Heart right ventricle (tissue), 16 donors: ENCODE results near the gene PLCB3. TPM values are rescaled to one million over a fixed set of nuclear protein-coding genes. Genes with fewer than 3 reads are reported as not detected.

Source experiments
- ATAC-seq, 8 donors: fragments of 200-7000 bp; cut with Tn5 transposase; one replicate each; pipeline ENCODE4 v1.9.1; 2020; ENCODE audit warnings: mild to moderate bottlenecking in 8 of 8, moderate library complexity in 8 of 8, moderate number of reproducible peaks in 1 of 8
- DNase-seq, 2 donors: peaks; one replicate each; pipeline ENCODE4 v3.0.0-alpha.2; 2020
- H3K27ac ChIP-seq, 10 donors: fragments of 200-600 bp; sonication (generic) in 2 of 10; one replicate each; pipeline versions ENCODE4 v1.5.0 to v1.8.0; 2020 to 2022; ENCODE audit warnings: mild to moderate bottlenecking in 3 of 10
- H3K27me3 ChIP-seq, 7 donors: fragments of 200-600 bp; one replicate each; pipeline ENCODE4 v1.8.0; 2021 to 2022; ENCODE audit warnings: mild to moderate bottlenecking in 2 of 7
- H3K36me3 ChIP-seq, 9 donors: fragments of 200-600 bp; sonication (generic) in 1 of 9; one replicate each; pipeline versions ENCODE4 v1.5.0 to v1.8.0; 2020 to 2022; ENCODE audit warnings: mild to moderate bottlenecking in 2 of 9
- H3K4me1 ChIP-seq, 9 donors: fragments of 200-600 bp; sonication (generic) in 1 of 9; one replicate each; pipeline versions ENCODE4 v1.5.0 to v1.8.0; 2020 to 2022; ENCODE audit warnings: mild to moderate bottlenecking in 4 of 9
- H3K4me3 ChIP-seq, 10 donors: fragments of 200-600 bp; sonication (generic) in 2 of 10; one replicate each; pipeline versions ENCODE4 v1.5.0 to v1.8.0; 2020 to 2022; ENCODE audit warnings: mild to moderate bottlenecking in 7 of 10, moderate library complexity in 2 of 10
- H3K9me3 ChIP-seq, 11 donors: fragments of 200-600 bp in 10 of 11; sonication (generic) in 2 of 11; one replicate each; pipeline versions ENCODE4 v1.5.0 to v1.8.0; 2013 to 2022; ENCODE audit warnings: mild to moderate bottlenecking in 2 of 11, control low read depth in 1 of 11, moderate library complexity in 1 of 11
- WGBS, 2 donors: extraction: QIAGEN DNeasy Blood & Tissue Kit; methylation state at CpG; one replicate each; pipeline ENCODE4 v1.1.7; 2013; ENCODE audit warnings: inconsistent platforms in 1 of 2; 5-methylcytosine and 5-hydroxymethylcytosine counted together
- intact Hi-C, 10 donors: fragments of 100-400 bp; cut with DNase I; formaldehyde crosslinking; loops; one replicate each; pipeline versions ENCODE4 v1.11.1 to v1.14.2; 2022
- polyA plus RNA-seq, 2 donors: library from polyadenylated mRNA; stranded (reverse); fragments of 200-250 nt; gene quantifications; one replicate each; pipeline ENCODE4 v1.2.3, GENCODE V29; 2013
- total RNA-seq, 10 donors: library from RNA; stranded (reverse); fragmentation: NEBNext Ultra II Directional in 3 of 10; extraction: Animal tissue kit (Norgen Biotek cat#: 25700) in 3 of 10; gene quantifications; one replicate each; pipeline versions ENCODE4 v1.2.1 to v1.2.4, GENCODE V29; 2021 to 2023
- TF ChIP-seq, protein P1 (sequence below), 9 donors: fragments of 200-600 bp; sonication (generic) in 2 of 9; IDR thresholded peaks; one replicate each; pipeline versions ENCODE4 v1.5.0 to v1.8.0; 2021 to 2022; ENCODE audit warnings: antibody characterized with exemption in 9 of 9, mild to moderate bottlenecking in 5 of 9, moderate library complexity in 1 of 9
- donor health status: Arrhythmogenic right ventricular cardiomyopathy.
- donor health status: ischemic (EF 13 %, LVEDD 7.1; RV severe dilation, severe dysfunction).
- donor health status: healthy with polysubstance abuse.
- donor health status: DM: no; HTN: yes; CAD: no.
- donor health status: DM: no; HTN: no; CAD: no.
- donor health status: ischemic (EF 25% LVEDD 6.9; RV normal size, moderate dysfunction).
- donor health status: ischemic (EF 25% LVEDD 5.7; RV mildly dilated, moderate dysfunction).
- donor health status: healthy.
- donor health status: DM: yes; HTN: yes; CAD: no.
- donor health status: Ischemic cardiomyopathy.
- donor health status: ischemic (EF 35%, LVEDD 5.7; RV mildly dilated, moderate dysfunction).
- donor health status: nonischemic (EF 11% LVEDD 7.7; RV severe dilation, severe dysfunction).
- donor health status: DM: yes; HTN: yes; CAD: no.
- donor health status: PGD.
- donor health status: ischemic (EF 29% LVEDD 5.4; RV normal size, mild dysfunction).
- donor health status: nonischemic (EF 23%, LVEDD 6.1; RV moderate dilation, normal function).

Gene PLCB3
- total and polyA plus RNA-seq, 12 donors: 5.8 to 13.3 (median 8.9) TPM

DNA sequence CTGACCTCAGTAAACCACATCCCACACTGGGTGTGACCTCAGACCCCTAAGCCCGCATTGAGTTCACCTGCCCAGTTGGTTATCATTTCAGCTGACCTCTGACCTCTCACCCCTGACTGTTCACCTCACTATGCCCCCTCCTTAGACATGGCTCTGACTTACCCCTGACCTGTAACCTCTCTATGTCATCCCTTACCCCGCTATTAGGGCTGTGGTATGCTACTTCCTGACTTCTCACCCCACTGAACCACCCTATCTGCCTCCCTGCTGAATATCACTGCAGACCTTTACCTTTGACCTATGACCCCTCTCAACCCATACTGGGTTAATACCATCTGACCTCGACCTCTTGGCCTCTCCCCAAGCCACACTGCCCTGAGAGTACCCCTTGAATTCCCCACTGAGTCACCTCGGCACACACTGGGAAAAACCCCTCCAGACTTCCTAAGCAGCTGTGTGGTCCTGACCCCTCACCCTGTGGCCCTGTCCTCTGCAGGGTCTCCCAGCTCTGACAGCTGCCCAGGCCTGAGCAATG, 8.3 kb downstream of the PLCB3 start:
- ATAC-seq: no peak

DNA sequence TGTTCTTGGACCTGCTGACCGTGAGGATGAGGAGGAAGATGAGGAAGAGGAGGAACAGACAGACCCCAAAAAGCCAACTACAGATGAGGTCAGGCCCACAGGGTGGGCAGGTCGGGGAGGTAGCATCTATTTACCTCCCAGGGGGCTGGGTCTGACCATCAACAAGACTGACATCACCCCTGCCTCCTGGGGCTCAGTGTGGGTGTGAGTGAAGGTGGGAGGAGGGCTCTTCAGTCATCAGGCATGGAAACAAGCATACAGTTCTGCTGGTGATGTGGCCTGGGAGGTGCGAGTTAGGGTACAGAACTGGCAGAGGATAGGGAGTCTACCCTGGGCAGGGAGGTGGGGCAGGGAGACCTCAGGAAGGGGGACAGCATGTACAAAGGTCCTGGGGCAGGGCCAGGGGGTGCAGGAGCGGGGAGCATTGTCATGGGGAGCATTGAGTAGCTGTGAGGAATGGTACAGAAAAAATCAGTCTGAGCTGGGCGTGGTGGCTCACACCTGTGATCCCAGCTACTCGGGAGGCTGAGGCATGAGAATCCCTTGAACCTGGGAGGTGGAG, 8.9 kb downstream of the PLCB3 start:
- TF ChIP-seq, protein P1, sequence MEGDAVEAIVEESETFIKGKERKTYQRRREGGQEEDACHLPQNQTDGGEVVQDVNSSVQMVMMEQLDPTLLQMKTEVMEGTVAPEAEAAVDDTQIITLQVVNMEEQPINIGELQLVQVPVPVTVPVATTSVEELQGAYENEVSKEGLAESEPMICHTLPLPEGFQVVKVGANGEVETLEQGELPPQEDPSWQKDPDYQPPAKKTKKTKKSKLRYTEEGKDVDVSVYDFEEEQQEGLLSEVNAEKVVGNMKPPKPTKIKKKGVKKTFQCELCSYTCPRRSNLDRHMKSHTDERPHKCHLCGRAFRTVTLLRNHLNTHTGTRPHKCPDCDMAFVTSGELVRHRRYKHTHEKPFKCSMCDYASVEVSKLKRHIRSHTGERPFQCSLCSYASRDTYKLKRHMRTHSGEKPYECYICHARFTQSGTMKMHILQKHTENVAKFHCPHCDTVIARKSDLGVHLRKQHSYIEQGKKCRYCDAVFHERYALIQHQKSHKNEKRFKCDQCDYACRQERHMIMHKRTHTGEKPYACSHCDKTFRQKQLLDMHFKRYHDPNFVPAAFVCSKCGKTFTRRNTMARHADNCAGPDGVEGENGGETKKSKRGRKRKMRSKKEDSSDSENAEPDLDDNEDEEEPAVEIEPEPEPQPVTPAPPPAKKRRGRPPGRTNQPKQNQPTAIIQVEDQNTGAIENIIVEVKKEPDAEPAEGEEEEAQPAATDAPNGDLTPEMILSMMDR (IDR thresholded peaks at IDR 0.05): no peak
- 93 to 98% methylated on average over 6 of the region's 6 CpGs for WGBS, 2 donors
- Histone ChIP-seq H3K9me3 (no peaks in the 10 kb centered on the region), H3K4me3 (no peak overlapping the region), H3K4me1 (no peaks in the 10 kb centered on the region), H3K36me3 (peaks cover 0 to 100% (median 32%) of the 10 kb centered on the region in 9 donors), H3K27ac (no peak overlapping the region), H3K27me3 (no peaks in the 10 kb centered on the region)
- no peak for DNase-seq
- no peak for ATAC-seq
- intact Hi-C loops: no loop called here

More for the DNA sequence above, 8.3 kb downstream of the PLCB3 start:
- Histone ChIP-seq H3K27me3 (no peaks in the 10 kb centered on the region), H3K36me3 (peaks cover 0 to 100% (median 38%) of the 10 kb centered on the region in 9 donors), H3K4me1 (no peaks in the 10 kb centered on the region), H3K9me3 (no peaks in the 10 kb centered on the region), H3K4me3 (no peak overlapping the region), H3K27ac (no peak overlapping the region)
- intact Hi-C loops: no loop called here
- TF ChIP-seq, protein P1 (IDR thresholded peaks at IDR 0.05): no peak
- WGBS, 2 donors: 88% methylated on average over 4 of the region's 4 CpGs
- DNase-seq: no peak

DNA sequence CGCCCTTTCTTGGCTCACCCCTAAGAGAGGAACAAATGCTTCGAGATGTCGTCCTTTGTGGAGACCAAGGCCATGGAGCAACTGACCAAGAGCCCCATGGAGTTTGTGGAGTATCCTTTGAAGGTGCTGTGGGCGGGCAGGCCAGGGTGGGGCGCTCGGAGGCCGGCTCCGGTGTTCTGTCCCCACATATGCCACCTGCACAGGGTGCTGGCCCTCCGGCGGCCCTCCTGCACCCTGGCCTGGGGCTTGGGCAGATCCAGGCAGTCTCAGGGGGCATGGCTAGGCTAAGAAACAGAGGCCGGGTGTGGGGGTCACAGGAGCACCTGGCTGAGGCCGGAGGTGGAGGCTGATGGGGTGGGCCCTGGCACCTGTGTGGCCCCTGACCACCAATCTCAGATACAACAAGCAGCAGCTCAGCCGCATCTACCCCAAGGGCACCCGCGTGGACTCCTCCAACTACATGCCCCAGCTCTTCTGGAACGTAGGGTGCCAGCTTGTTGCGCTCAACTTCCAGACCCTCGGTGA, 10.3 kb downstream of the PLCB3 start:
- Histone ChIP-seq H3K27me3 (no peaks in the 10 kb centered on the region), H3K27ac (no peak overlapping the region), H3K4me3 (no peak overlapping the region), H3K4me1 (peaks cover 0 to 4% (median 0%) of the 10 kb centered on the region in 9 donors), H3K9me3 (no peaks in the 10 kb centered on the region), H3K36me3 (peaks cover 0 to 100% (median 29%) of the 10 kb centered on the region in 9 donors)
- ATAC-seq: no peak
- intact Hi-C loops: no loop called here
- 93 to 95% methylated on average over 18 of the region's 18 CpGs for WGBS, 2 donors
- no peak for DNase-seq
- TF ChIP-seq, protein P1 (IDR thresholded peaks at IDR 0.05): no peak

DNA sequence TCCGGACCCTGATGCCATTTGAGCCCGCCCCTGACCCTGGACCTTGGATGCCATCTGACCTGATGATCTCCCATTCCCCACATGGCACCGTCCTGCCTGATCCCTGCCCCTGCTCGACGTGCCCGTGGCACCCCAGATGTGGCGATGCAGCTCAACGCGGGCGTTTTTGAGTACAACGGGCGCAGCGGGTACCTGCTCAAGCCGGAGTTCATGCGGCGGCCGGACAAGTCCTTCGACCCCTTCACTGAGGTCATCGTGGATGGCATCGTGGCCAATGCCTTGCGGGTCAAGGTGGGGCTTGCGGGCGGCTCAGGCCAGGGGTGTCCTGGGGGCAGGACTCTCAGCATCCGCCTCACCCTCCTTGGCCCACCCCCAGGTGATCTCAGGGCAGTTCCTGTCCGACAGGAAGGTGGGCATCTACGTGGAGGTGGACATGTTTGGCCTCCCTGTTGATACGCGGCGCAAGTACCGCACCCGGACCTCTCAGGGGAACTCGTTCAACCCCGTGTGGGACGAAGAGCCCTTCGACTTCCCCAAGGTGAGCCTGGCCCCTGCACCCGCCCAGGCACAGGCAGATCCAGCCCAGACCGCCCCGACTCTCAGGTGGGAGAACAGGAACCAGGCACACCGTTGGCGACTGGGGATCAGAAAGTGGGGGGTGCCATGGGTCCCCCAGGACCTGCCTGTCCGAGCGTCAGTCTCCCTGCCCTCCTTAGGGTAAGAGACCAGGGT, 11.1 kb downstream of the PLCB3 start:
- ATAC-seq (no peak), DNase-seq (no peak)
- 94 to 95% methylated on average over 42 of the region's 42 CpGs for WGBS, 2 donors

More for the DNA sequence above, 11.1 kb downstream of the PLCB3 start:
- Histone ChIP-seq H3K36me3 (peaks cover 0 to 98% (median 28%) of the 10 kb centered on the region in 9 donors), H3K27me3 (no peaks in the 10 kb centered on the region), H3K27ac (no peak overlapping the region), H3K4me1 (peaks cover 4 to 13% (median 7%) of the 10 kb centered on the region in 9 donors), H3K9me3 (no peaks in the 10 kb centered on the region), H3K4me3 (no peak overlapping the region)
- intact Hi-C loops: no loop called here
- TF ChIP-seq, protein P1 (IDR thresholded peaks at IDR 0.05): no peak
